Choroid plexus epithelial cell (primary cell): Measurements from ENCODE around the gene TIMM50.

Source experiments
- DNase-seq: peaks from one replicate; pipeline ENCODE4 v3.0.0-alpha.2; 2010; ENCODE audit warnings: low read depth
- H3K4me3 ChIP-seq: 2 replicates; pipeline ENCODE4 v1.5.1; 2011; ENCODE audit warnings: low read depth, mild to moderate bottlenecking, control low read depth, low read length, moderate library complexity
- TF ChIP-seq, protein P1 (sequence below): conservative IDR thresholded peaks from 2 replicates; pipeline ENCODE4 v1.5.1; 2011; ENCODE audit warnings: low read depth, mild to moderate bottlenecking, control low read depth, inconsistent platforms, low read length, moderate library complexity

The TIMM50 gene

DNA sequence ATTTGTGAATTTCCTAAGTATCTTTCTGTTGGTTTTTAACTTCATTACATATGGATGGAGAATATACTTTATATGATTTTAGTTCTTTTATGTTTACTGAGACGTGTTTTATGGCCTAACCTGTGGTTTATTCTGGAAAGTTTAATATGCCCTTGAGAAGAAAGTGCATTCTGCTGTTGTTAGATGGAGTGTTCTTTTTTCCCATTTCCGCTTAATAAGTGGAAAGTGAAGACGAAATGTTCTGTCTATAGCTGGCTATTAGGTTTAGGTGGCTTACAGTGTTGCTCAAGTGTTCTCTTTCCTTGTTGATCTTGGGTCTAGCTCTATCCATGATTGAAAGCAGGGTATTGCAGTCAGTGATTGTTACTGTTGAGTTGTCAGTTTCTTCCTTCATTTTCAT is 17.2 kb upstream of the TIMM50 start:
- H3K4me3 ChIP-seq, result no peak overlapping the region
- DNase-seq, result no peak
- TF ChIP-seq, protein P1, sequence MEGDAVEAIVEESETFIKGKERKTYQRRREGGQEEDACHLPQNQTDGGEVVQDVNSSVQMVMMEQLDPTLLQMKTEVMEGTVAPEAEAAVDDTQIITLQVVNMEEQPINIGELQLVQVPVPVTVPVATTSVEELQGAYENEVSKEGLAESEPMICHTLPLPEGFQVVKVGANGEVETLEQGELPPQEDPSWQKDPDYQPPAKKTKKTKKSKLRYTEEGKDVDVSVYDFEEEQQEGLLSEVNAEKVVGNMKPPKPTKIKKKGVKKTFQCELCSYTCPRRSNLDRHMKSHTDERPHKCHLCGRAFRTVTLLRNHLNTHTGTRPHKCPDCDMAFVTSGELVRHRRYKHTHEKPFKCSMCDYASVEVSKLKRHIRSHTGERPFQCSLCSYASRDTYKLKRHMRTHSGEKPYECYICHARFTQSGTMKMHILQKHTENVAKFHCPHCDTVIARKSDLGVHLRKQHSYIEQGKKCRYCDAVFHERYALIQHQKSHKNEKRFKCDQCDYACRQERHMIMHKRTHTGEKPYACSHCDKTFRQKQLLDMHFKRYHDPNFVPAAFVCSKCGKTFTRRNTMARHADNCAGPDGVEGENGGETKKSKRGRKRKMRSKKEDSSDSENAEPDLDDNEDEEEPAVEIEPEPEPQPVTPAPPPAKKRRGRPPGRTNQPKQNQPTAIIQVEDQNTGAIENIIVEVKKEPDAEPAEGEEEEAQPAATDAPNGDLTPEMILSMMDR, result no peak

DNA sequence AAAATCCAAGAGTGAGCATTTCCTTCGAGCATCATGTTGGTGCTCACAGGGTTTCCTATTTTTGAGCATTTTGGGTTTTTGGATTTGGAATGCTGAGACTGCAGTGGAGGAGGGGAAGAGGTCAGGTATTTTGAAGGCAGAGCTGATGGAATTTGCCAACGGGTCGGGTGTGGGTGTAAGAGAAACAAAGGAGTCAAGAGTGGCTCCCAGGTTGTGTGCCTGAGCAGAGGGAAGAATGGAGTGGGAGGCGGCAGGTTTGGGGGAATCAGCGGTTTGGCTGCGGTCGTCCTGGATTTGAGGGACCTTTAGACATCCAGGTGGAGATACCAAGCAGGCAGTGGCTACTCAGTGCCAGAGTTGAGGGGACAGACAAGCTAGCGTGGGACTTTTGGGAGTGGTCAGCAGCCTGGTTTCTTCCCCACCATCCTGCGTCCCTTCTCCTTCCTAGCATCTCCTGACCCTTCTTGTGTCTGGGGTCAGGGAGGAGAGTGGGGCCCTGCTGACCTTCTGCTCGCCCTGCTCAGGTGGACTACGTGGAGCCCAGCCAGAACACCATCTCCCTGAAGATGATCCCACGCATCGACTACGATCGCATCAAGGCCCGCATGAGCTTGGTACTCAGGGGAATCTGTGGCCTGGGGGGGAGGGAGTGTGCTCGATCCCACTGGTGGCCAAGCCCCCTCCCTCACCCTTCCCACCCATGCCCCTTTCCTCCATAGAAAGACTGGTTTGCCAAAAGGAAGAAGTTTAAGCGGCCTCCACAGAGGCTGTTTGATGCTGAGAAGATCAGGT is 14.5 kb upstream of the TIMM50 start:
- no peak overlapping the region for H3K4me3 ChIP-seq
- TF ChIP-seq, protein P1, result no peak
- DNase-seq, result no peak

GRCh38 chr19:39467941-39468340 is 12.7 kb upstream of the TIMM50 start:
- H3K4me3 ChIP-seq, result no peak overlapping the region
- TF ChIP-seq, protein P1, result no peak
- no peak for DNase-seq

DNA sequence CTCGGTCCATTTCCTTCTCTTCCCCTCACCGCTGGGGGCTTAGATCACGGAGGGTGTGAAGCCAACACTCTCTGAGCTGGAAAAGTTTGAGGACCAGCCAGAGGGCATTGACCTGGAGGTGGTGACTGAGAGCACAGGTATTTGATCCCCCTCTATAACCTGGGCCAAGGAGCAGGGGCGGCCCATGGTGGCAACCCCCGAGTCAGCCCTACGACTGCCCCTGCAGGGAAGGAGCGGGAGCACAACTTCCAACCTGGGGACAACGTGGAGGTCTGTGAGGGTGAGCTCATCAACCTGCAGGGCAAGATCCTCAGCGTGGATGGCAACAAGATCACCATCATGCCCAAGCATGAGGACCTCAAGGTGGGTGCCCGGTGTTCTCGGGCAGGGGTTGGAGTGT is 11.6 kb upstream of the TIMM50 start:
- TF ChIP-seq, protein P1, result no peak
- DNase-seq, result no peak
- no peak overlapping the region for H3K4me3 ChIP-seq

- TF ChIP-seq, protein P1, result no peak
- no peak for DNase-seq
- H3K4me3 ChIP-seq, result no peak overlapping the region
These were observed 11.1 kb upstream of the TIMM50 start for GRCh38 chr19:39469567-39469966.

DNA sequence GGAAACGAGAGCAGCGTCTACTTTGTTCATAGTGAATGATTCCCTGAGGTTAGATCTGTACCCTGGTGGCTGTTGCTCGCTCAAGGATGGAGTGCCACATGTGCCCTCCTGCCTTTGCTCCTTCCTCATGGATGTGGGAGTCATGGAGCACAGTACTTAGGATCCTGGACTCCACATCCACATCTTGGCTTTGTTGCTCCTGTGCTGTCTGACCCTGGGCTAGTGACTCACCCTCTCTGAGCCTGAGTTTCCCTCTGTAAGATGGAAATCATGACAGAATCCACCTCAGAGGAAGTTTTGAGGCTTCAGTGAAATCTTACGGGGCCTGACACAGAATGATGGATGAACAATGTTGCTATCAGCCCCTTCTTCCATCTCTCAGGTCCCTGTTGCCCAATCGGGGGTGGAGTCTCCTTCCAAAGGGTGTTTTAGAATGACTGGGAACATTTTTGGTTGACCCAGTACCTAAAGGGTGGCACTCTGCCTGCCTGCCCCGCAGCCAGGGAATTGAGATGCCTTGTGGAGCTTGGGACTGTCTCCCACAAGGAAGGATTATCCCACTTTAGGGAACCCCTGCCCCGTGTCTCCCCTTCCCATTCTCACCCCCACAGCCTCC is 9.8 kb upstream of the TIMM50 start:
- H3K4me3 ChIP-seq, result no peak overlapping the region
- no peak for DNase-seq
- TF ChIP-seq, protein P1, result no peak
